H9 (cell line): ENCODE measurements around the gene DCAF17. TPM values are rescaled to one million over a fixed set of nuclear protein-coding genes. Genes with fewer than 3 reads are reported as not detected.
A peak's percentile ranks its signal among the peaks of the same experiment; 100 is the strongest.

Source experiments
- DNase-seq: peaks from one replicate; pipeline ENCODE4 v3.0.0-alpha.2; 2017
- H2AFZ ChIP-seq: one replicate; pipeline ENCODE4 v1.6.1; 2013; ENCODE audit warnings: mild to moderate bottlenecking, low read length, control low read depth, moderate library complexity
- H2AK5ac ChIP-seq: 2 replicates; pipeline ENCODE4 v1.6.1; 2013; ENCODE audit warnings: low read length, control low read depth, mixed read lengths; ENCODE audit not compliant: insufficient read length
- H2BK120ac ChIP-seq: one replicate; pipeline ENCODE4 v1.6.1; 2013; ENCODE audit warnings: low read depth, mild to moderate bottlenecking, low read length, control low read depth, inconsistent platforms; ENCODE audit not compliant: poor library complexity, severe bottlenecking
- H2BK12ac ChIP-seq: 2 replicates; pipeline ENCODE4 v1.6.1; 2013; ENCODE audit warnings: low read length, control low read depth, mixed read lengths, low read depth; ENCODE audit not compliant: insufficient read length
- H2BK15ac ChIP-seq: 2 replicates; pipeline ENCODE4 v1.6.1; 2013; ENCODE audit warnings: low read depth, low read length, control low read depth
- H2BK20ac ChIP-seq: one replicate; pipeline ENCODE4 v1.6.1; 2013; ENCODE audit warnings: low read depth, mild to moderate bottlenecking, low read length, control low read depth, inconsistent platforms; ENCODE audit not compliant: poor library complexity, severe bottlenecking
- H2BK5ac ChIP-seq: 2 replicates; pipeline ENCODE4 v1.6.1; 2013; ENCODE audit warnings: low read length, control low read depth, mixed read lengths; ENCODE audit not compliant: insufficient read length
- H3K14ac ChIP-seq: 2 replicates; pipeline ENCODE4 v1.6.1; 2013; ENCODE audit warnings: low read length, control low read depth; ENCODE audit not compliant: insufficient read depth
- H3K18ac ChIP-seq: 2 replicates; pipeline ENCODE4 v1.6.1; 2013; ENCODE audit warnings: low read depth, mild to moderate bottlenecking, mixed read lengths, low read length, control low read depth; ENCODE audit not compliant: insufficient read length
- H3K23ac ChIP-seq: 2 replicates; pipeline ENCODE4 v1.6.1; 2013; ENCODE audit warnings: low read length, control low read depth, mixed read lengths, low read depth; ENCODE audit not compliant: insufficient read length
- H3K23me2 ChIP-seq: 2 replicates; pipeline ENCODE4 v1.6.1; 2013; ENCODE audit warnings: low read depth, mild to moderate bottlenecking, mixed read lengths, low read length, control low read depth; ENCODE audit not compliant: insufficient read length, poor library complexity, severe bottlenecking
- H3K27ac ChIP-seq: 2 replicates; pipeline ENCODE4 v1.5.1; 2013; ENCODE audit warnings: low read length, control low read depth, mixed read lengths, low read depth; ENCODE audit not compliant: insufficient read length
- H3K27me3 ChIP-seq: 2 replicates; pipeline ENCODE4 v1.6.1; 2013; ENCODE audit warnings: low read length, control low read depth, inconsistent platforms; ENCODE audit not compliant: insufficient read depth
- H3K4ac ChIP-seq: 2 replicates; pipeline ENCODE4 v1.6.1; 2013; ENCODE audit warnings: low read depth, mild to moderate bottlenecking, control low read depth, inconsistent platforms, low read length, moderate library complexity
- H3K4me1 ChIP-seq: 2 replicates; pipeline ENCODE4 v1.6.1; 2013; ENCODE audit warnings: low read length, control low read depth, inconsistent platforms; ENCODE audit not compliant: insufficient read depth
- H3K4me2 ChIP-seq: 2 replicates; pipeline ENCODE4 v1.6.1; 2013; ENCODE audit warnings: low read length, control low read depth, mixed read lengths; ENCODE audit not compliant: insufficient read length, insufficient read depth
- H3K56ac ChIP-seq: 2 replicates; pipeline ENCODE4 v1.6.1; 2013; ENCODE audit warnings: low read depth, mild to moderate bottlenecking, mixed read lengths, low read length, control low read depth; ENCODE audit not compliant: insufficient read length
- H3K79me1 ChIP-seq: 2 replicates; pipeline ENCODE4 v1.6.1; 2013; ENCODE audit warnings: low read depth, mild to moderate bottlenecking, moderate library complexity, low read length, control low read depth, inconsistent platforms; ENCODE audit not compliant: insufficient read depth, poor library complexity, severe bottlenecking
- H3K79me2 ChIP-seq: 2 replicates; pipeline ENCODE4 v1.6.1; 2013; ENCODE audit warnings: low read length, control low read depth, inconsistent platforms; ENCODE audit not compliant: insufficient read depth
- H3K9ac ChIP-seq: 2 replicates; pipeline ENCODE4 v1.6.1; 2013; ENCODE audit warnings: low read length, control low read depth, mixed read lengths; ENCODE audit not compliant: insufficient read length; ENCODE audit errors: extremely low read depth
- H3K9me3 ChIP-seq: one replicate; pipeline ENCODE4 v1.6.1; 2013; ENCODE audit warnings: low read depth, low read length, inconsistent platforms; ENCODE audit not compliant: control insufficient read depth
- H3T11ph ChIP-seq: one replicate; pipeline ENCODE4 v1.6.1; 2013; ENCODE audit warnings: mild to moderate bottlenecking, low read length, control low read depth, inconsistent platforms
- H4K20me1 ChIP-seq: one replicate; pipeline ENCODE4 v1.6.1; 2013; ENCODE audit not compliant: control insufficient read depth, insufficient read length, insufficient read depth
- H4K5ac ChIP-seq: 2 replicates; pipeline ENCODE4 v1.6.1; 2013; ENCODE audit warnings: low read depth, mild to moderate bottlenecking, mixed read lengths, low read length, control low read depth; ENCODE audit not compliant: insufficient read length
- H4K8ac ChIP-seq: replicated peaks from 2 replicates; pipeline ENCODE4 v1.6.1; 2013; ENCODE audit warnings: low read length, control low read depth, mixed read lengths, low read depth; ENCODE audit not compliant: insufficient read length
- H4K91ac ChIP-seq: 2 replicates; pipeline ENCODE4 v1.6.1; 2013; ENCODE audit warnings: low read depth, mild to moderate bottlenecking, moderate library complexity, mixed read lengths, low read length, control low read depth; ENCODE audit not compliant: insufficient read length
- H3K27ac Mint-ChIP-seq, 3 experiments: 2 replicates in 2 of 3; 3 replicates in 1 of 3; pipeline ENCODE4 v1.8.0; 2020 to 2021; ENCODE audit warnings: mixed read lengths in 3 of 3, mild to moderate bottlenecking in 1 of 3, moderate library complexity in 1 of 3
- H3K27me3 Mint-ChIP-seq: 2 replicates; pipeline ENCODE4 v1.8.0; 2021; ENCODE audit warnings: low read depth, mild to moderate bottlenecking, moderate library complexity, mixed read lengths
- H3K36me3 Mint-ChIP-seq, 3 experiments: 2 replicates in 2 of 3; 3 replicates in 1 of 3; pipeline ENCODE4 v1.8.0; 2020 to 2021; ENCODE audit warnings: low read depth in 3 of 3, mixed read lengths in 3 of 3; ENCODE audit not compliant: insufficient read depth in 1 of 3
- H3K4me1 Mint-ChIP-seq, 2 experiments: 2 replicates each; pipeline ENCODE4 v1.8.0; 2020; ENCODE audit warnings: mixed read lengths in 2 of 2
- H3K4me3 Mint-ChIP-seq, 2 experiments: 2 replicates in 1 of 2; 3 replicates in 1 of 2; pipeline ENCODE4 v1.8.0; 2020 to 2021; ENCODE audit warnings: mild to moderate bottlenecking in 2 of 2, mixed read lengths in 2 of 2, moderate library complexity in 1 of 2
- H3K9me3 Mint-ChIP-seq, 2 experiments: 2 replicates in 1 of 2; 3 replicates in 1 of 2; pipeline ENCODE4 v1.8.0; 2020; ENCODE audit warnings: mild to moderate bottlenecking in 2 of 2, mixed read lengths in 2 of 2, moderate library complexity in 1 of 2
- CTCF ChIP-seq: fragments of 200-600 bp; sonication (generic); conservative IDR thresholded peaks from 3 replicates; pipeline ENCODE4 v1.8.0; 2021; ENCODE audit warnings: antibody characterized with exemption, mild to moderate bottlenecking
- WGBS: extraction: QIAGEN DNeasy Blood & Tissue Kit; methylation state at CpG from one replicate; pipeline ENCODE4 v1.1.7; 2013; ENCODE audit warnings: missing lambda C conversion rate, low lambda C conversion rate, mixed read lengths; ENCODE audit not compliant: insufficient read length; ENCODE audit errors: extremely low coverage; 5-methylcytosine and 5-hydroxymethylcytosine counted together
- total RNA-seq: library from RNA; stranded (reverse); gene quantifications from 2 replicates; pipeline ENCODE4 v1.2.1, GENCODE V29; 2021

DCAF17 gene
- total RNA-seq, 1 experiment from 2014 or later: 28.1 TPM

DNA sequence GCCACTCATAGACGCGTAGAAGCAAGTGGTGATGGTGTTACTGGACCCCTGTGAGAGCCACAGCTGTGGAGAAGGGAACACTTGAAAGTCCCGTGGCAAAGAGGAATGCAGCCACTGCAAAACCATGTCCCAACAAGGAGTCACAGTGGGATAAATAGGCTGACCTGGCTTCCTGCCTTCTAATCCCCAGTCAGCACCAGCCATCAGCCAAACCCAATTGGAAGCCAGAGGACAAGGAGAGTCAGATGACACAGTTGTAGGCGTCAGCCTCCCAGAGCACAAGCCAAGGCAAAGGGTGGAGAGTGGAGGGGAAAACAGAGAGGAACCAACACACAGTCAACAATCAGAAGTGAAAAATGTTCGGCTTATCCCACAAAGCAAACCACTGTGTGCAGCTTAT is 82.8 kb downstream of the DCAF17 start:
- no peak overlapping the region for H2BK5ac ChIP-seq
- H3K23ac ChIP-seq: no peak overlapping the region
- no peak overlapping the region for H3K14ac ChIP-seq
- no peak overlapping the region for H3K4me3 Mint-ChIP-seq
- H3K79me2 ChIP-seq: no peaks in the 10 kb centered on the region
- H4K20me1 ChIP-seq: no peaks in the 10 kb centered on the region
- no peak overlapping the region for H2BK120ac ChIP-seq
- no peak overlapping the region for H3K27ac ChIP-seq
- no peak overlapping the region for H2BK20ac ChIP-seq
- H4K8ac ChIP-seq: no peak overlapping the region
- peaks cover 29% of the 10 kb centered on the region for H3K27me3 Mint-ChIP-seq
- peaks cover 4% of the 10 kb centered on the region; the same call in 1 of the 2 replicates for H3K4me1 ChIP-seq
- no peak overlapping the region for H3K18ac ChIP-seq
- no peak overlapping the region for H3K56ac ChIP-seq
- H3K9me3 ChIP-seq: no peaks in the 10 kb centered on the region
- H2AK5ac ChIP-seq: no peak overlapping the region
- H3K4me1 Mint-ChIP-seq: peaks cover 35 to 40% of the 10 kb centered on the region in 2 experiments
- H3K27ac Mint-ChIP-seq: 0 out of 7 replicates have a peak overlapping the region, but pooled peaks of 1 of the 3 experiments have one; percentile 27
- H3K4ac ChIP-seq: no peak overlapping the region
- H3T11ph ChIP-seq: no peak overlapping the region
- H3K4me2 ChIP-seq: no peak overlapping the region
- no peak overlapping the region for H4K5ac ChIP-seq
- H3K27me3 ChIP-seq: no peaks in the 10 kb centered on the region
- no peak overlapping the region for H3K9ac ChIP-seq
- WGBS: no CpG with 5 or more reads among the region's 5 CpGs
- H3K23me2 ChIP-seq: no peaks in the 10 kb centered on the region
- DNase-seq: no peak
- peaks cover 0 to 5% (median 3%) of the 10 kb centered on the region in 3 experiments; a peak in 4 of 7 replicates for H3K36me3 Mint-ChIP-seq
- H2BK12ac ChIP-seq: no peak overlapping the region
- H3K79me1 ChIP-seq: no peaks in the 10 kb centered on the region
- H2AFZ ChIP-seq: no peak overlapping the region
- TF ChIP-seq CTCF: no peak
- peaks cover 0 to 6% of the 10 kb centered on the region in 2 experiments; a peak in 1 of 5 replicates for H3K9me3 Mint-ChIP-seq
- no peak overlapping the region for H2BK15ac ChIP-seq
- no peak overlapping the region for H4K91ac ChIP-seq
